ENCODE results near the gene KSR2.

KSR2 gene

DNA sequence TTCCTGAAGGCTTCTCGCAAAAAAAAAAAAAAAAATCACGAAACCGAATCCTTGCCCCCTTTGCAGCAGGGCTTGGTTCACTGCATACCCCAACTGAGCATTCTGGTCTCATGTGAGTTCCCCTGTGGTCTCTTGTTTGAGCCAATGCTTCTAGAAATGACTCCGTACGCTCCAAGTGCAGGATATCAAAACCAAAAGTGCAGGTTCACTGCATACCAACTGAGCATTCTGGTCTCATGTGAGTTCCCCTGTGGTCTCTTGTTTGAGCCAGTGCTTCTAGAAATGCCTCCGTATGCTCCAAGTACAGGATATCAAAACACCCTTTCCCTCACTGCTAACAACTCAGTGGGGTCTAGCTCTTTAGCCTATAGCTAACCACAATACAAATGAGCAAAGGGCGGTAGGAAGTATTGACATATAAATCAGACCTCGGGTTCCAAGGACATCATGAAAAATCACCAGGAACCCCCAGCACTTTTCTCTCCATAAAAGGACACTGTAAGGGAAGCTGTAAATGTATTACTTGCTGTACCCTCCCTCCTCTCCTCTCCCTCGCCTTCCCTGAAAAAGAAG, 401.1 kb downstream of the KSR2 start:
- DNase-seq, result no peak

DNA sequence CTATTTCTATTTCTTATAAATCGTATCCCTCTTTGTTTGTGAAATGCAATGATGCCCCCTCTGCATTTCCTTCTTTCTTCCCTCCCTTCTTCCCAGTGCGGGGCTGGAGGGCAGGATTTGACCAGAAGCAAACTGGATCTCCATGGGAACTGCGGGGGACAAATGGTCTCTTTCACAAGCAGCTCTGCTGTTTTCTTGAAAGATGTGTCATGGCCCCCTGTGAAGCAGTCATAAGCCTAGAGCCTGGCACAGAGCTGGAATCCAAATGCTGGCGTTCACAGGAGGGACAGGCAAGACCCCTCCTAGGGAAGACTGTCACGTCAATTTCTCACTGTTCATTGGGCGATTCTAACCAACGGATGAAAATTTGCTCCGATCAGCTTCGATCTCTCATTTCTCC, 403.9 kb downstream of the KSR2 start:
- DNase-seq, result no peak

DNA sequence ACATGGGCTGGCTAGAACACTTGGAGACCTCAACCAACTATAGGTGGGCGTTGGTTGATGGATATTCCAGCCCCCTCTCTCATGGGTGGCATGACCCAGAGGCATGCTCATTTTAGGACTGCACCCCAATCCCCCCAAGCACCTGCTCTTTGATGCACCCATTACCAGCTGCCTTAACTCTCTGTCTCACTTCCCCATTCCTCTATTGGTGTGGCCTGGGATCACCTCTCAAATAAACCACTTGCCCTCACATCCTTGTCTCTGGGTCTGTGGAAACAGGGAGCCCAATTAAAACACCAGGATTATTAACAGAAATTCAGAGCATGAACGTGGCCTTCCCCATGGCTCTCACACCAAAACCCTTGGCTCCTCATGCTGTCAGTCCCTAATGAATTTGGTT, 405.1 kb downstream of the KSR2 start:
- DNase-seq, result no peak

DNA sequence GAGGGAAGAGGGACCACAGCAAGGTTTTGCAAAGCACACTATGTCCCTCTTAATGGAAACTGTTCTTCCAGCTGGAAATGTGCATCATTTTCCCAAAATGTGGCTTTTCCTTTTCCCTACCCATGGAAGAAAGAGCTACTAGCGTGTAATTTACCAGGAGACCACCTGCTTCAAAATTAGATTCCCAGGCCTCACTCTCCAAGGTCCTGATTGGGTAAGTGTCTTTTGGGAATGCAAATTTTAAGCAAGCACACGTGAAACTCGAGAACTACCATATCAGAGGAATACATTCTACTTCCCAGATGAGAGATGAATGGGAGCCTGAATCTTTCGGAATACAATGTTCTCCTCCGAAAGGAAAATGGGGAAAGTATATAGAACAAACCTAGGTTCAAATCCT, 405.8 kb downstream of the KSR2 start:
- DNase-seq, result no peak

DNA sequence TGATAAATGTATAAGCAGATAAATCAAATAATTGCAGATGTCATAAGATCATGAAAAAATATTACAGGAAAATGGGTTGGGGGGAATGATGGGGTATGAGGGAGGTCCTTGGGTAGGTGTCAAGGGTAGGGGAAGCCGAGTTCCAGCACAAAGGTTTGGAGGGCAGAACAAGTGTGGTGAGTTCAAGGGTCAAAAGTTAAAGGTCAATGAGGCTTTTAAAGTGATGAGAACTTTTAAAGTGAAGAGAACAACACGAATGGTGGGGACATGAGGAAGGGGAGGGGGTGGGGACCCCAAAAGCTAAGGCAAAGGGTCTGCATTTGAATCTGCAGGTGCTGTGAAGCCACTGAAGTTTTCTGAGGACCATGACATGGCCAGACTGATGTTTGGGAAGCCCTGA, 406.8 kb downstream of the KSR2 start:
- DNase-seq, result no peak

GRCh38 chr12:117559978-117560377, 408.8 kb downstream of the KSR2 start:
- no peak for DNase-seq

GRCh38 chr12:117555889-117556288, 412.9 kb downstream of the KSR2 start:
- DNase-seq, result no peak

DNA sequence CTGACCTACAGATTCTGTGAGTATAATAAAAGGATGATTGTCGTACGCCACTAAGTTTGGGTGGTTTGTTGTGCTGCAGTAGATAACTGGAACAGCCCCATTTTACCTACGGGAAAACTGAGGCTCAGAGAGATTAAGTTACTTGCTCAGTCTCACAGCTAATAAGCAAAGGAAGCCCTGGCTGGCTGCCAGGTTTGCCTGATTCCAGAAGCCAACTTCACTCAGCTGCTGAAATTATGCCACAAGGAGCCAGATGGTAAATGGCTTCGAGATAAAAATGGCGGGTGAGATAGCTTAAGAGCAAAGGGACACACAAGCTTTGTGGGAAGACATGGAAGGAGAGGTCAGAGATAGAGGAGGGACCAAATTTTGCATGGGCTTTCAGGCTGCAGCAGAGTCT, 415.8 kb downstream of the KSR2 start:
- no peak for DNase-seq

- no peak for DNase-seq
Measured at GRCh38 chr12:117551665-117552064, 417.1 kb downstream of the KSR2 start.

- DNase-seq, result no peak
Measured at GRCh38 chr12:117547209-117547608, 421.6 kb downstream of the KSR2 start.

GRCh38 chr12:117545216-117545615, 423.6 kb downstream of the KSR2 start:
- no peak for DNase-seq

- DNase-seq, result no peak
Measured at GRCh38 chr12:117540011-117540410, 428.8 kb downstream of the KSR2 start.

DNA sequence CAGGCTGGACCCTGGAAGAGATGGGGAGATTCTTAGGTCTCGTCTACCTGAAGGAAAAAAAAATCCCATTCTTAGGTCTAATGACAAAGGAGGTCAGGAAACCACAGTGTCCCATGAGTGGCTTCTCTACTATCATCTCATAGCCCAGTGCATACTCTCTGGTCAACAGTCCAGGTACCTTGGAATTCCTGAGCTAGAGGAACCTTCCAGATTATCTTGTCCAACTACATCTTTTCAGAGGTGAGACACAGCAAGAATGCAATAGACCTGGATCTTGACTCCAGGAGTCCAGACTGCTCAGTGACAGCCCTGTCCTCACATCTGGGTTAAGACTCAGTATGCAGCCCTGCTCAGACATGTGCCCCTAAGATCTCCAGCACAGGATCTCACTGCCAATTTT, 429.9 kb downstream of the KSR2 start:
- DNase-seq, result no peak

DNA sequence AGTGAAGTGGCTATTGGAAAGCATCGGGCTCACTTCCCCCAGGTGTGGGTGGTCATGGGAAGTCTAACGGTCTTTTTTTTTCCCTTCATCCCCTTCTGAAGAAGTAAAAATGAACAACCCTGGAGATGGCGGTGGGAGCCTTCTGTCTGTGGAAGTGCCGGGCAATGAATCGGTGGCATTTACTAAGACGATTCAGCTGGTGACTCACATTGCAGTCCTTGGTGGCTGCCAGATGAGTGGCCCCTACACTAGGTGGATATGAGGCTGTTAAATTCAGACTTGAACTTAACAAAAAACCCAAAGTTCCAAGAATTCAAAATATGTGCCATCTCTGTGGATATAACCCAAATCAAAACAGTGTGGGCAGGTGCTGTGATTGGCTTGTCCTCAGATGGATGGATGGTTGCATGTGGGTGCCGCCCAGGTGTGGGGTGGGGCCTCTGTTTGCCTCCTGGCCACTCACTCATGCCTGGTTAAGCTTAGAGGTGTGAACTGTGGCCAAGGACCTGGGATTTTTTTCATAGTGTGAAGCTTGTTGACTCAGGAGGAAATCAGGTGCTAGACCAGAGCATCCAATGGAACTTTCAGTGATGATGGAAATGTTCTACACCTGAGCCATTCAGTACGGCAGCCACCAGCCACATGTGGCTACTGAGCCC, 430.6 kb downstream of the KSR2 start:
- DNase-seq, result no peak

DNA sequence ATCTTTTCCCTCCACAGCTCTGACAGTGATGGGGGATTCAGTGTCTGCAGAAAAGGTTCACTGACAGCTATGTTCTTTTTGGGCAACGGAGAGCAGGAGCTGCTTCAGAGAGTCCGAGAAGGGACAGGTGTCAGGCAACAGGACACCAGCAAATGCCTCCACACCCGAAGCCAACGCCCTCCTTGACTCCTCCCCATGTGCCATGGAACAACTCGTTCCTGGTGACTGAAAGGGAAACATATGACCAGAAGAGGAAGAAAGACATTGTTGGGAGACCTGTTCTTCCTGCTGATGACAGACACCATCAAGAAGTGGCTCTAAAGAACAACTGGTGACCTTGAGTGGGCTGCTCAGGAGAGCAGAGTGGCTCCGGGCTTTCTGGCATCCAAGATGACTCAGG, 435.1 kb downstream of the KSR2 start:
- no peak for DNase-seq

DNA sequence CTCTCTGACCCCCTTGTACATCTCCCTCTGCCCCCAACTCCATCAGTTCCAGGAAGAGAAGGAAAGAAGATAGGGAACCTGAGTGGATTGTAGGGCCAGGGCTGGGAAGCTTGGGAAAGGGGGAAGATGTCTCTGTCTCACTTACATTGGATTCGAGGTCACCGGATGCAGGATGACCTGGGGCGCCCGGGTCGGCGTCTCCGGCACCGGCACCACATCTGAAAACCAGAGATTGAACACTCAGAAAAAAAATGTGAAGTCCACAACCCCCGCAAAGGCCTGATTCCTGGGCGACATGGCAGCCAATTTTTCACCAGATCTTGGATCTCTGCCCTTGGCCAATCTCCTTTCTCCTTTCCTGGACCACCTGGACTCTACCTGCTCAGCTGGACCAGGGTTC, 438.0 kb downstream of the KSR2 start:
- no peak for DNase-seq

GRCh38 chr12:117528538-117528937, 440.3 kb downstream of the KSR2 start:
- no peak for DNase-seq

GRCh38 chr12:117527479-117527855, 441.3 kb downstream of the KSR2 start:
- no peak for DNase-seq

- DNase-seq, result no peak
Measured at GRCh38 chr12:117526757-117527478, 441.9 kb downstream of the KSR2 start.

- DNase-seq, result no peak
Measured at GRCh38 chr12:117525766-117526165, 443.0 kb downstream of the KSR2 start.

- DNase-seq, result no peak
Measured at GRCh38 chr12:117524806-117525205, 444.0 kb downstream of the KSR2 start.

- DNase-seq, result no peak
Measured at GRCh38 chr12:117523971-117524370, 444.8 kb downstream of the KSR2 start.

DNA sequence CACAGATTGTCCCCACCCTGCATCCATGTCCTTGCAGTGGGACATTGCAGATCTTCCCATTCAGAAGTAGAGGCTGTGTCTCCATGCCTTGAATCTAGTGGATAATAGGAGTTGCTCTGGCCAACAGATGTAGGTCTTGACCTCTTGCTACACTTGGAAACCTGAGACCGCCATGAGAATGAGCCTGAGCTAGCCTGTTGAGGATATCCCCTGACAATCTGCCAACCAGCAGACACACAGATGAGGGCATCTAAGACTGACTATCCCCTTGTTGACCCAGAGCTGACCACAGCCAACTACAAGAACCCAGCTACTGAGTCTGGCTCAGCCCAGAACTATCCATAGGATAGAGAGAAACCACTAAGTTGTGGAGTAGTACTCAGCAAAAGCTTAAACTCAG, 446.2 kb downstream of the KSR2 start:
- no peak for DNase-seq

DNA sequence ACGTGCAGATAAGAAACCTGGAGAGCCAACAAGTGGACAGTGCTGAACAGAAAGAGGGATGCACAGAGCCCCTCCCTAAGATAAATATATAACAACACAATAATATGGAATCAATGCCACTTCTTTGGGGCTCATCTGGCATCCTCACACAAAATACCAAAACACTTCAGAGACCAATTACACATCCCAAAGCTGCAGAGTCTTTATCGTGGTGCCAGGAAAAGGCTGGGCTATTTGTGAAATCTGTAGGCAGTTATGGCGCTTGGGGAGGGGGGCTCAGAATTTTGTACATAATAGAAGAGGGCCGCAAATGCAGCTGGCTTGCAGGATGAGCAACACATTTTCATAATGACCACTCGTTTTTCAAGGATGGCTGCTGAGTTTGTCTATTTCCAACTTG, 446.9 kb downstream of the KSR2 start:
- DNase-seq, result no peak

DNA sequence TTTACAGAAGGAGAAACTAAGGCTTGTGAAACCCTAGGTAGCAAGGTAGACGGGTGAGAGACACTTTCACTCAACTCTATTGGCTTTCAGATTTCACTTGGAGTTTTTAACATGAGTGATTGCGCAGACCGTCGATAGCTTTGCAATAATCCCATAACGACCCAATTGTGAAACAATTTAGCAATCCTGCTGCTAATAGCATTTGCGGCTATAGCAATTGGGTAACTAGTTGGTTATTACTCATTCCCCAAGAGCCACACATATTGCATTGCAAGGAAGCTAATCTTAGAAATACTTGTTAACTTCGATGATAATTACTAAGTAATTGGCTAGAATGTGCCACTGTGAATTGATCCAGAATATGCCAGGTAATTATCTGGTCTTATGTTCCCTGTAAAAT, 447.4 kb downstream of the KSR2 start:
- no peak for DNase-seq
